HEK293 (cell line): Measurements from ENCODE around the gene LMLN.

Experiments used
- CTCF ChIP-seq: fragments of 450-650 bp; formaldehyde crosslinking; IDR thresholded peaks from 2 replicates; pipeline ENCODE4 v1.5.1; 2016; ENCODE audit warnings: missing biosample characterization, missing genetic modification characterization
- EGR2 ChIP-seq: fragments of 450-650 bp; formaldehyde crosslinking; IDR thresholded peaks from 2 replicates; pipeline ENCODE4 v1.5.1; 2016; ENCODE audit warnings: low read depth, missing biosample characterization, missing genetic modification characterization
- HIC1 ChIP-seq: fragments of 450-650 bp; formaldehyde crosslinking; IDR thresholded peaks from 2 replicates; pipeline ENCODE4 v1.5.1; 2016; ENCODE audit warnings: missing biosample characterization, missing genetic modification characterization
- KLF1 ChIP-seq: fragments of 450-650 bp; formaldehyde crosslinking; IDR thresholded peaks from 2 replicates; pipeline ENCODE4 v1.5.1; 2016; ENCODE audit warnings: missing biosample characterization, missing genetic modification characterization
- SCRT2 ChIP-seq: fragments of 450-650 bp; formaldehyde crosslinking; IDR thresholded peaks from 2 replicates; pipeline ENCODE4 v1.5.1; 2016; ENCODE audit warnings: missing biosample characterization, missing genetic modification characterization
- ZBTB11 ChIP-seq: fragments of 450-650 bp; formaldehyde crosslinking; conservative IDR thresholded peaks from 2 replicates; pipeline ENCODE4 v1.5.1; 2016; ENCODE audit warnings: low read depth, missing biosample characterization, missing genetic modification characterization
- ZBTB17 ChIP-seq: fragments of 450-650 bp; formaldehyde crosslinking; IDR thresholded peaks from 2 replicates; pipeline ENCODE4 v1.5.1; 2016; ENCODE audit warnings: missing biosample characterization, missing genetic modification characterization
- ZBTB6 ChIP-seq: fragments of 450-650 bp; formaldehyde crosslinking; IDR thresholded peaks from 2 replicates; pipeline ENCODE4 v1.5.1; 2017; ENCODE audit warnings: missing biosample characterization, missing genetic modification characterization
- ZFP41 ChIP-seq: fragments of 450-650 bp; formaldehyde crosslinking; IDR thresholded peaks from 2 replicates; pipeline ENCODE4 v1.5.1; 2016; ENCODE audit warnings: missing biosample characterization, missing genetic modification characterization, borderline replicate concordance
- ZNF114 ChIP-seq: fragments of 450-650 bp; formaldehyde crosslinking; IDR thresholded peaks from 2 replicates; pipeline ENCODE4 v1.5.0; 2017; ENCODE audit warnings: missing biosample characterization, missing genetic modification characterization
- ZNF274 ChIP-seq, 2 experiments: fragments of 200-500 bp in 1 of 2; fragments of 450-650 bp in 1 of 2; sonication (Bioruptor generic) in 1 of 2; formaldehyde crosslinking in 1 of 2; IDR thresholded peaks; 2 replicates each; pipeline versions ENCODE4 v1.5.1 to v1.6.1; 2014 to 2016; ENCODE audit warnings: borderline replicate concordance in 1 of 2, inconsistent platforms in 1 of 2, low read length in 1 of 2, missing biosample characterization in 1 of 2, missing genetic modification characterization in 1 of 2
- ZNF292 ChIP-seq: fragments of 450-650 bp; formaldehyde crosslinking; IDR thresholded peaks from 2 replicates; pipeline ENCODE4 v1.5.1; 2016; ENCODE audit warnings: low read depth, missing biosample characterization, missing genetic modification characterization, borderline replicate concordance
- ZNF324 ChIP-seq: fragments of 450-650 bp; formaldehyde crosslinking; IDR thresholded peaks from 2 replicates; pipeline ENCODE4 v1.5.1; 2016; ENCODE audit warnings: missing biosample characterization, missing genetic modification characterization
- ZNF416 ChIP-seq: fragments of 450-650 bp; formaldehyde crosslinking; IDR thresholded peaks from 2 replicates; pipeline ENCODE4 v1.5.1; 2016; ENCODE audit warnings: missing biosample characterization, missing genetic modification characterization
- ZNF423 ChIP-seq: fragments of 450-650 bp; formaldehyde crosslinking; IDR thresholded peaks from 2 replicates; pipeline ENCODE4 v1.5.1; 2016; ENCODE audit warnings: missing biosample characterization, missing genetic modification characterization
- ZNF433 ChIP-seq: fragments of 450-650 bp; formaldehyde crosslinking; IDR thresholded peaks from 2 replicates; pipeline ENCODE4 v1.5.1; 2016; ENCODE audit warnings: missing biosample characterization, missing genetic modification characterization, low read depth
- ZNF529 ChIP-seq: fragments of 450-650 bp; formaldehyde crosslinking; IDR thresholded peaks from 2 replicates; pipeline ENCODE4 v1.5.1; 2017; ENCODE audit warnings: missing genetic modification characterization, missing biosample characterization; ENCODE audit not compliant: insufficient replicate concordance
- ZNF600 ChIP-seq: fragments of 450-650 bp; formaldehyde crosslinking; IDR thresholded peaks from 2 replicates; pipeline ENCODE4 v1.5.1; 2016; ENCODE audit warnings: missing biosample characterization, missing genetic modification characterization
- ZNF629 ChIP-seq: fragments of 450-650 bp; formaldehyde crosslinking; IDR thresholded peaks from 2 replicates; pipeline ENCODE4 v1.5.1; 2017; ENCODE audit warnings: missing biosample characterization, missing genetic modification characterization
- ZNF660 ChIP-seq: fragments of 450-650 bp; IDR thresholded peaks from 2 replicates; pipeline ENCODE4 v1.5.1; 2018; ENCODE audit warnings: missing biosample characterization, mild to moderate bottlenecking, missing genetic modification characterization
- ZNF664 ChIP-seq: fragments of 450-650 bp; formaldehyde crosslinking; IDR thresholded peaks from 2 replicates; pipeline ENCODE4 v1.5.1; 2016; ENCODE audit warnings: missing biosample characterization, missing genetic modification characterization
- ZNF830 ChIP-seq: fragments of 450-650 bp; IDR thresholded peaks from 2 replicates; pipeline ENCODE4 v1.5.0; 2018; ENCODE audit warnings: missing biosample characterization, missing genetic modification characterization, low read depth, mild to moderate bottlenecking, moderate library complexity
- ZNF837 ChIP-seq: fragments of 450-650 bp; formaldehyde crosslinking; IDR thresholded peaks from 2 replicates; pipeline ENCODE4 v1.5.1; 2016; ENCODE audit warnings: missing biosample characterization, missing genetic modification characterization
- ZSCAN23 ChIP-seq: fragments of 450-650 bp; formaldehyde crosslinking; IDR thresholded peaks from 2 replicates; pipeline ENCODE4 v1.5.1; 2016; ENCODE audit warnings: missing biosample characterization, missing genetic modification characterization
- ZSCAN30 ChIP-seq: fragments of 450-650 bp; IDR thresholded peaks from 2 replicates; pipeline ENCODE4 v1.5.1; 2018; ENCODE audit warnings: missing biosample characterization, mild to moderate bottlenecking, missing genetic modification characterization, moderate library complexity
- ZSCAN4 ChIP-seq: fragments of 450-650 bp; formaldehyde crosslinking; IDR thresholded peaks from 2 replicates; pipeline ENCODE4 v1.5.1; 2017; ENCODE audit warnings: missing biosample characterization, missing genetic modification characterization
- ZSCAN5A ChIP-seq: fragments of 450-650 bp; formaldehyde crosslinking; IDR thresholded peaks from 2 replicates; pipeline ENCODE4 v1.5.1; 2016; ENCODE audit warnings: missing biosample characterization, missing genetic modification characterization

Gene LMLN

GRCh38 chr3:198071602-198072287, 111.7 kb downstream of the LMLN start (continued):
- TF ChIP-seq KLF1 (tag by site-specific recombination) (no peak), ZBTB11 (no peak), ZNF423 (tag by site-specific recombination) (no peak), ZNF274 (IDR thresholded peaks at IDR 0.05; ENCODE audit: low read length) (no peak), ZNF274 (tag by site-specific recombination; IDR thresholded peaks at IDR 0.05; ENCODE audit: borderline replicate concordance) (no peak), ZNF292 (tag by site-specific recombination) (no peak), ZBTB17 (tag by site-specific recombination) (peak; percentile 51), ZNF324 (tag by site-specific recombination) (no peak), ZNF114 (no peak), ZSCAN5A (tag by site-specific recombination) (no peak), CTCF (tag by site-specific recombination) (no peak), ZNF529 (tag by site-specific recombination) (no peak), ZSCAN4 (tag by site-specific recombination) (no peak), ZNF837 (tag by site-specific recombination) (no peak), ZBTB6 (no peak), ZNF416 (no peak), ZNF433 (tag by site-specific recombination) (no peak), SCRT2 (tag by site-specific recombination) (no peak), ZFP41 (no peak), ZNF629 (0 out of 2 replicates have a peak, but pooled peaks have one; percentile 20), HIC1 (peak; percentile 60), EGR2 (no peak), ZNF660 (peak; percentile 92), ZSCAN30 (no peak), ZNF664 (tag by site-specific recombination) (peak; percentile 40; the same call in 1 of the 2 replicates), ZNF830 (tag by site-specific recombination) (no peak), ZSCAN23 (tag by site-specific recombination) (no peak), ZNF600 (tag by site-specific recombination) (peak; percentile 52)
